HCT116 (cell line): Measurements from ENCODE around the gene GRK2. TPM values are rescaled to one million over a fixed set of nuclear protein-coding genes. Genes with fewer than 3 reads are reported as not detected.
A peak's percentile ranks its signal among the peaks of the same experiment; 100 is the strongest.

ENCODE experiments used
- ATAC-seq: fragments of 200-7000 bp; cut with Tn5 transposase; 2 replicates; pipeline ENCODE4 v1.9.1; 2020; ENCODE audit warnings: mild to moderate bottlenecking, moderate library complexity
- BruUV-seq: library from RNA; stranded (reverse); fragments of 400-500 nt; replicated peaks from 2 replicates; lab custom pipeline; 2021; lab: Mats Ljungman, UMichigan
- CTCF ChIA-PET: fragments of 300-600 bp; sonication (Branson Sonifier 250); formaldehyde crosslinking; loops from one replicate; lab custom pipeline; 2021; ENCODE audit warnings: antibody characterized with exemption; lab: Charles Lee
- POLR2A ChIA-PET: fragments of 300-600, 350-600 bp; sonication (Branson Sonifier 250); formaldehyde crosslinking; loops from one replicate; lab custom pipeline; 2021; ENCODE audit warnings: antibody characterized with exemption; lab: Charles Lee
- RAD21 ChIA-PET, 2 experiments: fragments of 300-600 bp; sonication (Branson Sonifier 250); formaldehyde crosslinking; loops; one replicate each; lab custom pipeline; 2023; ENCODE audit warnings: low total read pairs in 2 of 2; ENCODE audit not compliant: uncharacterized antibody in 2 of 2, unreplicated experiment in 2 of 2, low non-redundant PET in 1 of 2; lab: Charles Lee
- DNase-seq: peaks from one replicate; pipeline ENCODE4 v3.0.0-alpha.2; 2010; ENCODE audit warnings: low read depth, low spot score
- H2AFZ ChIP-seq: fragments of 200-600 bp; shearing (Covaris generic), sonication (generic); 2 replicates; pipeline ENCODE4 v1.6.1; 2017; ENCODE audit warnings: low read depth, mixed run types, mixed read lengths, antibody characterized with exemption, low read length; ENCODE audit not compliant: poor library complexity, severe bottlenecking
- H3K27ac ChIP-seq: 2 replicates; pipeline ENCODE4 v1.5.1; 2012; ENCODE audit warnings: low read depth, low read length
- H3K27me3 ChIP-seq: fragments of 200-600 bp; sonication (generic); 2 replicates; pipeline ENCODE4 v1.6.1; 2016; ENCODE audit warnings: mixed run types, low read length, mixed read lengths; ENCODE audit not compliant: insufficient read depth
- H3K36me3 ChIP-seq, 2 experiments: fragments of 200-500 bp in 1 of 2; fragments of 200-600 bp in 1 of 2; sonication (Bioruptor generic) in 1 of 2; sonication (generic) in 1 of 2; 2 replicates each; pipeline versions ENCODE4 v1.5.1 to v1.6.1; 2014 to 2016; ENCODE audit warnings: low read length in 2 of 2, inconsistent platforms in 1 of 2, mixed read lengths in 1 of 2, mixed run types in 1 of 2; ENCODE audit not compliant: insufficient read depth in 2 of 2, control insufficient read depth in 1 of 2
- H3K4me1 ChIP-seq, 2 experiments: fragments of 200-600 bp in 1 of 2; sonication (generic) in 1 of 2; 2 replicates each; pipeline versions ENCODE4 v1.5.1 to v1.6.1; 2012 to 2017; ENCODE audit warnings: low read length in 2 of 2, inconsistent platforms in 1 of 2, mild to moderate bottlenecking in 1 of 2, mixed read lengths in 1 of 2, mixed run types in 1 of 2, moderate library complexity in 1 of 2; ENCODE audit not compliant: insufficient read depth in 2 of 2, control insufficient read depth in 1 of 2
- H3K4me2 ChIP-seq: fragments of 200-600 bp; sonication (generic); 2 replicates; pipeline ENCODE4 v1.6.1; 2017; ENCODE audit warnings: mixed run types, low read length, mixed read lengths
- H3K4me3 ChIP-seq, 2 experiments: fragments of 200-600 bp in 1 of 2; sonication (generic) in 1 of 2; replicated peaks in 1 of 2; 2 replicates each; pipeline ENCODE4 v1.5.1; 2011 to 2016; ENCODE audit warnings: low read length in 2 of 2, control low read depth in 1 of 2, low read depth in 1 of 2, mild to moderate bottlenecking in 1 of 2, mixed read lengths in 1 of 2, mixed run types in 1 of 2
- H3K79me2 ChIP-seq: fragments of 200-600 bp; sonication (generic); 2 replicates; pipeline ENCODE4 v1.6.1; 2017; ENCODE audit warnings: mild to moderate bottlenecking, mixed run types, low read length, moderate library complexity, mixed read lengths; ENCODE audit not compliant: insufficient read depth
- H3K9ac ChIP-seq: fragments of 200-600 bp; sonication (generic); 2 replicates; pipeline ENCODE4 v1.6.1; 2016; ENCODE audit warnings: low read length, mixed read lengths
- H3K9me2 ChIP-seq: fragments of 200-600 bp; sonication (generic), shearing (Covaris generic); 2 replicates; pipeline ENCODE4 v1.6.1; 2017; ENCODE audit warnings: mixed run types, mild to moderate bottlenecking, moderate library complexity; ENCODE audit not compliant: insufficient read depth
- H3K9me3 ChIP-seq, 2 experiments: fragments of 200-500 bp in 1 of 2; fragments of 200-600 bp in 1 of 2; sonication (Bioruptor generic) in 1 of 2; sonication (generic) in 1 of 2; 2 replicates each; pipeline ENCODE4 v1.6.1; 2014 to 2017; ENCODE audit warnings: low read length in 2 of 2, mixed read lengths in 2 of 2, inconsistent platforms in 1 of 2, low read depth in 1 of 2, mild to moderate bottlenecking in 1 of 2, mixed run types in 1 of 2, moderate library complexity in 1 of 2; ENCODE audit not compliant: control insufficient read depth in 1 of 2, insufficient read depth in 1 of 2
- H4K20me1 ChIP-seq: fragments of 200-600 bp; sonication (generic), shearing (Covaris generic); 2 replicates; pipeline ENCODE4 v1.6.1; 2017; ENCODE audit warnings: mixed run types, mild to moderate bottlenecking, moderate library complexity; ENCODE audit not compliant: insufficient read depth
- ELF1 ChIP-seq: IDR thresholded peaks from 2 replicates; pipeline ENCODE4 v1.6.1; 2012; ENCODE audit warnings: low read depth, borderline replicate concordance
- RAD21 ChIP-seq: IDR thresholded peaks from 2 replicates; pipeline ENCODE4 v1.6.1; 2012; ENCODE audit warnings: low read depth, mild to moderate bottlenecking
- intact Hi-C: fragments of 100-400 bp; cut with micrococcal nuclease; formaldehyde crosslinking; loops from 2 replicates; pipeline ENCODE4 v1.10.0; 2022
- total RNA-seq: library from RNA; stranded (reverse); gene quantifications from one replicate; pipeline ENCODE4 v1.2.1, GENCODE V29; 2021; ENCODE audit not compliant: unreplicated experiment
- TF ChIP-seq, protein P1 (sequence below): IDR thresholded peaks from 2 replicates; pipeline ENCODE4 v1.6.1; 2012
- TF ChIP-seq, protein P2 (sequence below), 3 experiments: fragments of 200-600 bp in 1 of 3; sonication (generic) in 1 of 3; IDR thresholded peaks in 2 of 3; conservative IDR thresholded peaks in 1 of 3; 2 replicates each; pipeline ENCODE4 v1.5.1; 2012 to 2017; ENCODE audit warnings: low read depth in 2 of 3, low read length in 2 of 3, antibody characterized with exemption in 1 of 3, borderline replicate concordance in 1 of 3, control low read depth in 1 of 3, mild to moderate bottlenecking in 1 of 3, mixed read lengths in 1 of 3, mixed run types in 1 of 3, moderate library complexity in 1 of 3; ENCODE audit not compliant: insufficient read depth in 1 of 3

Gene GRK2
- total RNA-seq, 1 experiment from 2014 or later: 83.0 TPM

DNA sequence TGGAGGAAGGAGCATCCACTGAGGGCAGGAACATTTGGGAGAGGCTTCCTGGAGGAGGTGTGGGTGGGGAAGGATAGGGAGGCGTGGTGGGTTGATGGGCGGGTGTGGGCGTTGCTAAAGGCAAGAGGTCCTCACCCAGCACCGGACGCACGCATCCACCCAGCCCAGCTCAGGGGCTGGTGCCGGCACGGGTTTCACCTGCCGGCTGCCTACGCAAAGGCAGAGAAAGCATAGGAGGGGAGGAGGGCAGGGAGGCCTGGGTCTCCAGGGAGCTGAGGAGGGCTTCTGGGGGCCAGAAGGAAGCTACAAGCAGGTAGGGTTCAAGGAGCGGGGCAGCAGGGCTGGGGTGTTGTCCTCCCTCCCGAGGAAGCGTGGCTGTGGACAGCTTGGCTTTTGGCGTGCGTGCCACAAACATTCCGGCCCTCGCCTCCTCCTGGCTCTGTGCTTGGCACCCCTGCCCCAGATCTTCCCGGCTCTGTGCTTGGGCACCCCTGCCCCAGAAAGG is 44.8 kb downstream of the GRK2 start:
- BruUV-seq: no TSS peak
- Histone ChIP-seq H3K9me2 (no peaks in the 10 kb centered on the region), H3K9ac (no peak overlapping the region), H3K4me2 (no peak overlapping the region), H2AFZ (no peak overlapping the region), H4K20me1 (no peaks in the 10 kb centered on the region), H3K27me3 (no peaks in the 10 kb centered on the region), H3K4me1 (peaks cover 10 to 21% of the 10 kb centered on the region in 2 experiments; a peak in 3 of 4 replicates), H3K4me3 (no peak overlapping the region), H3K36me3 (peaks cover 0 to 9% of the 10 kb centered on the region in 2 experiments; a peak in 3 of 4 replicates), H3K27ac (no peak overlapping the region), H3K79me2 (no peaks in the 10 kb centered on the region), H3K9me3 (no peaks in the 10 kb centered on the region)
- TF ChIP-seq ELF1: no peak
- TF ChIP-seq RAD21: no peak
- TF ChIP-seq, protein P1, sequence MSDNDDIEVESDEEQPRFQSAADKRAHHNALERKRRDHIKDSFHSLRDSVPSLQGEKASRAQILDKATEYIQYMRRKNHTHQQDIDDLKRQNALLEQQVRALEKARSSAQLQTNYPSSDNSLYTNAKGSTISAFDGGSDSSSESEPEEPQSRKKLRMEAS: no peak
- ChIA-PET RAD21 (no interaction called here), POLR2A (no interaction called here), CTCF (no interaction called here)
- intact Hi-C loops: no loop called here
- no peak for DNase-seq
- ATAC-seq: no peak

DNA sequence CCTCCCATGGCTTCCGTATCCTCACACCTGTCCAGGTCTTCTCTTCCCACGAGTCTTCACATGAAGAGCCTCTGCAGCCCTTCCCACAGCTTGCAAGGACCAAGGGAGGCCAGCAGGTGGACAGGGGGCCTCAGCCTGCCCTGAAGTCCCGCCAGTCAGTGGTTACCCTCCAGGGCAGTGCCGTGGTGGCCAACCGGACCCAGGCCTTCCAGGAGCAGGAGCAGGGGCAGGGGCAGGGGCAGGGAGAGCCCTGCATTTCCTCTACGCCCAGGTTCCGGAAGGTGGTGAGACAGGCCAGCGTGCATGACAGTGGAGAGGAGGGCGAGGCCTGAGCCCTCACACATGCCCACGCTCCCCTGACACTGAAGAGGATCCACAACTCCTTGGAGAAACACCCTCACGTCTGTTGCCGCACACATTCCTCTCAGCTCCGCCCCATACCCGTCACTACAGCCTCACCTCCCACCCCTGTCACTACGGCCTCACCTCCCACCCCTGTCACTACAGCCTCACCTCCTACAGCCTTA is 45.3 kb downstream of the GRK2 start:
- DNase-seq (no peak), ATAC-seq (no peak)
- intact Hi-C loops: no loop called here
- H3K9ac ChIP-seq: no peak overlapping the region
- no peak overlapping the region for H3K4me2 ChIP-seq
- H4K20me1 ChIP-seq: no peaks in the 10 kb centered on the region
- H3K4me1 ChIP-seq: peaks cover 10 to 25% of the 10 kb centered on the region in 2 experiments; a peak in 3 of 4 replicates
- TF ChIP-seq, protein P2, sequence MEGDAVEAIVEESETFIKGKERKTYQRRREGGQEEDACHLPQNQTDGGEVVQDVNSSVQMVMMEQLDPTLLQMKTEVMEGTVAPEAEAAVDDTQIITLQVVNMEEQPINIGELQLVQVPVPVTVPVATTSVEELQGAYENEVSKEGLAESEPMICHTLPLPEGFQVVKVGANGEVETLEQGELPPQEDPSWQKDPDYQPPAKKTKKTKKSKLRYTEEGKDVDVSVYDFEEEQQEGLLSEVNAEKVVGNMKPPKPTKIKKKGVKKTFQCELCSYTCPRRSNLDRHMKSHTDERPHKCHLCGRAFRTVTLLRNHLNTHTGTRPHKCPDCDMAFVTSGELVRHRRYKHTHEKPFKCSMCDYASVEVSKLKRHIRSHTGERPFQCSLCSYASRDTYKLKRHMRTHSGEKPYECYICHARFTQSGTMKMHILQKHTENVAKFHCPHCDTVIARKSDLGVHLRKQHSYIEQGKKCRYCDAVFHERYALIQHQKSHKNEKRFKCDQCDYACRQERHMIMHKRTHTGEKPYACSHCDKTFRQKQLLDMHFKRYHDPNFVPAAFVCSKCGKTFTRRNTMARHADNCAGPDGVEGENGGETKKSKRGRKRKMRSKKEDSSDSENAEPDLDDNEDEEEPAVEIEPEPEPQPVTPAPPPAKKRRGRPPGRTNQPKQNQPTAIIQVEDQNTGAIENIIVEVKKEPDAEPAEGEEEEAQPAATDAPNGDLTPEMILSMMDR (IDR thresholded peaks at IDR 0.05 in 2 of 3, conservative IDR thresholded peaks at IDR 0.05 in 1 of 3; ENCODE audit: borderline replicate concordance in 1 of 3, insufficient read depth in 1 of 3, low read depth in 2 of 3, low read length in 2 of 3): 0 out of 6 replicates have a peak, but pooled peaks of 2 of the 3 experiments have one; percentile 12 to 15
- no peak for TF ChIP-seq RAD21
- no peaks in the 10 kb centered on the region for H3K79me2 ChIP-seq
- H3K4me3 ChIP-seq: no peak overlapping the region
- H3K36me3 ChIP-seq: peaks cover 0 to 9% of the 10 kb centered on the region in 2 experiments; a peak in 3 of 4 replicates
- no peak overlapping the region for H3K27ac ChIP-seq
- ChIA-PET RAD21 (no interaction called here), CTCF (no interaction called here), POLR2A (no interaction called here)
- H3K27me3 ChIP-seq: no peaks in the 10 kb centered on the region
- H3K9me2 ChIP-seq: no peaks in the 10 kb centered on the region
- H2AFZ ChIP-seq: no peak overlapping the region
- H3K9me3 ChIP-seq: no peaks in the 10 kb centered on the region
- no TSS peak for BruUV-seq
